ENCODE measurements around the gene MYO1D. TPM values are rescaled to one million over a fixed set of nuclear protein-coding genes. Genes with fewer than 3 reads are reported as not detected.

MYO1D gene
- total RNA-seq, 1 experiment from 2014 or later = 57.2 TPM

- CTCF ChIA-PET = interaction anchor here (0.6 to 2.2 kb wide), 7 partner anchors 8 to 1521 kb away, joined by 3 to 9 read pairs (median 5); partner anchors contain the start of gene MYO1D
- no peak for DNase-seq
- BruUV-seq (replicated peaks) = no TSS peak
Measured at GRCh38 chr17:32828822-32829221, 48.1 kb downstream of the MYO1D start.

GRCh38 chr17:32827227-32827626 is 49.7 kb downstream of the MYO1D start:
- H3K4me3 Mint-ChIP-seq (ENCODE audit: low read depth, unreplicated experiment) = no peak overlapping the region
- TF ChIP-seq, protein P1, sequence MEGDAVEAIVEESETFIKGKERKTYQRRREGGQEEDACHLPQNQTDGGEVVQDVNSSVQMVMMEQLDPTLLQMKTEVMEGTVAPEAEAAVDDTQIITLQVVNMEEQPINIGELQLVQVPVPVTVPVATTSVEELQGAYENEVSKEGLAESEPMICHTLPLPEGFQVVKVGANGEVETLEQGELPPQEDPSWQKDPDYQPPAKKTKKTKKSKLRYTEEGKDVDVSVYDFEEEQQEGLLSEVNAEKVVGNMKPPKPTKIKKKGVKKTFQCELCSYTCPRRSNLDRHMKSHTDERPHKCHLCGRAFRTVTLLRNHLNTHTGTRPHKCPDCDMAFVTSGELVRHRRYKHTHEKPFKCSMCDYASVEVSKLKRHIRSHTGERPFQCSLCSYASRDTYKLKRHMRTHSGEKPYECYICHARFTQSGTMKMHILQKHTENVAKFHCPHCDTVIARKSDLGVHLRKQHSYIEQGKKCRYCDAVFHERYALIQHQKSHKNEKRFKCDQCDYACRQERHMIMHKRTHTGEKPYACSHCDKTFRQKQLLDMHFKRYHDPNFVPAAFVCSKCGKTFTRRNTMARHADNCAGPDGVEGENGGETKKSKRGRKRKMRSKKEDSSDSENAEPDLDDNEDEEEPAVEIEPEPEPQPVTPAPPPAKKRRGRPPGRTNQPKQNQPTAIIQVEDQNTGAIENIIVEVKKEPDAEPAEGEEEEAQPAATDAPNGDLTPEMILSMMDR (IDR thresholded peaks at IDR 0.05; ENCODE audit: unreplicated experiment) = no peak
- no peaks in the 10 kb centered on the region for H3K9me3 Mint-ChIP-seq (ENCODE audit: low read depth, unreplicated experiment)
- H3K27me3 Mint-ChIP-seq (ENCODE audit: unreplicated experiment) = no peaks in the 10 kb centered on the region
- CTCF ChIA-PET = interaction anchor here (2.2 kb wide), 1 partner anchor 10 kb away, joined by 6 read pairs; no protein-coding TSS in a partner anchor
- H3K36me3 Mint-ChIP-seq (ENCODE audit: insufficient read depth, unreplicated experiment) = peaks cover 11% of the 10 kb centered on the region
- intact Hi-C loops (cut with micrococcal nuclease; ENCODE audit: unreplicated experiment) = loop anchor here (2.0 kb wide), 1 partner anchor 20 kb away; no protein-coding TSS in a partner anchor
- DNase-seq = no peak
- peak overlapping the region; percentile 77 for H3K27ac Mint-ChIP-seq (ENCODE audit: unreplicated experiment)
- BruUV-seq (replicated peaks) = no TSS peak
- peaks cover 33% of the 10 kb centered on the region for H3K4me1 Mint-ChIP-seq (ENCODE audit: low read depth, unreplicated experiment)

More at GRCh38 chr17:32828822-32829221, 48.1 kb downstream of the MYO1D start:
- Mint-ChIP-seq H3K4me1 (ENCODE audit: low read depth, unreplicated experiment) (peaks cover 35% of the 10 kb centered on the region), H3K27me3 (ENCODE audit: unreplicated experiment) (no peaks in the 10 kb centered on the region), H3K9me3 (ENCODE audit: low read depth, unreplicated experiment) (no peaks in the 10 kb centered on the region), H3K4me3 (ENCODE audit: low read depth, unreplicated experiment) (peak overlapping the region; percentile 73), H3K27ac (ENCODE audit: unreplicated experiment) (peak overlapping the region; percentile 77), H3K36me3 (ENCODE audit: insufficient read depth, unreplicated experiment) (peaks cover 15% of the 10 kb centered on the region)
- intact Hi-C loops (cut with micrococcal nuclease; ENCODE audit: unreplicated experiment) = no loop called here
- TF ChIP-seq, protein P1 (IDR thresholded peaks at IDR 0.05; ENCODE audit: unreplicated experiment) = no peak

DNA sequence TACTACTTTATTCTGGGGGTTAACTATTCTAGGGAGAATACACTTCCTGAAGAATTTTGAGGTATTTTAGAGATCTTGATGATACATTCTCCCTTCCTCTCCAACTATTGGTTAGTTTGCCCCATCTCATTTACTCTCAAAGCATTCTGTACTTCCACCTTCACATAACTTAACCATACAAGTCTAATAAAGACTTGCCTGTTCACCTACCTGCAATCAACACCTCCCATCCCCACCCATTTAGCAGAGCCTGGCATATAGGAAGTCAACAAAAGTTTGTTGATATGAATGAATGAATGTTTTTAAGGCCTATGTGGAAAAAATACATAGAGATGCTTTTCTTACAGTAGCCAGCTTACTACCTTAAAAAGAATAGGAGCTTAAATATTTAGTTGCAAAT is 50.8 kb downstream of the MYO1D start:
- CTCF ChIA-PET = no interaction called here
- TF ChIP-seq, protein P1 (IDR thresholded peaks at IDR 0.05; ENCODE audit: unreplicated experiment) = no peak
- Mint-ChIP-seq H3K9me3 (ENCODE audit: low read depth, unreplicated experiment) (no peaks in the 10 kb centered on the region), H3K36me3 (ENCODE audit: insufficient read depth, unreplicated experiment) (peaks cover 11% of the 10 kb centered on the region), H3K4me1 (ENCODE audit: low read depth, unreplicated experiment) (peaks cover 26% of the 10 kb centered on the region), H3K27me3 (ENCODE audit: unreplicated experiment) (no peaks in the 10 kb centered on the region), H3K4me3 (ENCODE audit: low read depth, unreplicated experiment) (no peak overlapping the region), H3K27ac (ENCODE audit: unreplicated experiment) (peak overlapping the region; percentile 51)
- no TSS peak for BruUV-seq (replicated peaks)
- DNase-seq = no peak
- intact Hi-C loops (cut with micrococcal nuclease; ENCODE audit: unreplicated experiment) = loop anchor here (2.0 kb wide), 1 partner anchor 19 kb away; no protein-coding TSS in a partner anchor

DNA sequence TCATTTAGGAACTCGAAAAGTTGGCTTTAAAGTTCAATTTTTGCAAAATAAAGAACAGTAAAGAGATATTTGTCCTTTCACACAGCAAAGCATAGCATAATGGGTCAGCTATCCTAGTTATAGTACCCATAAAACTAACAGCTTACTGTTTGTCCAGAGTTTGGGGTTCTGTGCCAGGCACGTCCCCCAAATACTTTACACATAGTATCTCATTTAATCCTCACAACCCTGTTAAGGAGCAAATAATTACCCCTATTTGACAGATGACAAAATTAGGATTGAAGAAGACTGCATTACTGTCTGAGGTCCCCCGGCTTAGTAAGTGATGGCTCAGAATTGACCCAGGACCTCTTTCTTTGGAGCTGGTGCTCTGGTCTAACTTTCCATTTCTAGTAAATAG is 52.6 kb downstream of the MYO1D start:
- intact Hi-C loops (cut with micrococcal nuclease; ENCODE audit: unreplicated experiment) = no loop called here
- Mint-ChIP-seq H3K27ac (ENCODE audit: unreplicated experiment) (no peak overlapping the region), H3K9me3 (ENCODE audit: low read depth, unreplicated experiment) (peaks cover 2% of the 10 kb centered on the region), H3K27me3 (ENCODE audit: unreplicated experiment) (no peaks in the 10 kb centered on the region), H3K4me1 (ENCODE audit: low read depth, unreplicated experiment) (peaks cover 35% of the 10 kb centered on the region), H3K4me3 (ENCODE audit: low read depth, unreplicated experiment) (no peak overlapping the region), H3K36me3 (ENCODE audit: insufficient read depth, unreplicated experiment) (peaks cover 11% of the 10 kb centered on the region)
- BruUV-seq (replicated peaks) = no TSS peak
- CTCF ChIA-PET = no interaction called here
- TF ChIP-seq, protein P1 (IDR thresholded peaks at IDR 0.05; ENCODE audit: unreplicated experiment) = no peak
- DNase-seq = no peak
